DMS79 (cell line): Measurements from ENCODE around the gene SMARCA2.

Experiments used
- DNase-seq: peaks from one replicate; lab custom pipeline; 2025; lab: John Stamatoyannopoulos, UW

The SMARCA2 gene

DNA sequence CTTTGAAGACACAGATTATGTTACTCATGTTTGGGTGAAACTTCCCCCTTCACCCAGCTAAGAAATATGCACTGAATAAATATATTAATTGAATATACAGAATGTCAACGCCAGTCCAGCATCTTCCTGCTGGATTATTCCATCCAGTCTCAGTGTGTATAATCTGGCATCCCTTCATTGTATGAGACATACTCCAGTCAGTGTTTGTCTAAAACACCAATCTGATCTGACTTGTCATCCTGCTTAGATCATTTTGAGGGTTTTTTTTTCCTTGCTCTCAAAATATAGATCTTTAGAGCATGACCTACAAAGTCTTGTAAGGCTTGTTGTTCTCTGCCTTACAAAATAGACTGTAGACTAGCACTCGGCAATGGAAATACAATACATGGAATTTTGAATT lies 195.1 kb downstream of the SMARCA2 start:
- DNase-seq = no peak

DNA sequence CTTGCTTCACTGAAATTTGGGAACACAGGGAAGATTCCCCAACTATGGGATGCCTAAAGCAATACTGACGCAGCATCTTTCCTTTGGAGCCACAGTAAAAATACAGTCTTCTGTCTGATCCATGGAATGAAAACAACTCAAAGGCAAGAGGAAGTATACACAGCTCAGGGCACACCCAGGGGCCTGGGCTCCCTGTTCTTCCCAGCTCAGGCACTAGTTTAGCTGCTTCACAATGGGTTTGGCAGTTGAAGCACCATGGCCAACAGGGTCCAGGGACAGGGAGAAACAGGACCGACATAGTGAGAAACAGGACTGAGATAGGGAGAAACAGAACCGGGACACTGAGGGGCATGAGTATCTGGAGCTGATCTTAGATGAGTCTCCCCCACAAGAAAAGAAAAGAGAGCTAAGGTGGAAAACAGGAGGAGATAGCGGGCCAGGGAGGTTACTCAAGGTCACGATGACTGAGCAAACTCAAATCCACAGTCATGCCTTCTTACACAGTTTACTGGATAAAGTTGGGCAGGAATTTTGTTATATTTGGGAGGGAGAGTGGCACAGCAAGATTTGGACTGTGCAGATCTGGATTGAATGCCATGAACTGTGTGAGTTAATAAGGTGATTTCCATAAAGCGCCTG lies 198.8 kb downstream of the SMARCA2 start:
- no peak for DNase-seq

- no peak for DNase-seq
Observed at GRCh38 chr9:2214707-2215106, 199.6 kb downstream of the SMARCA2 start.

DNA sequence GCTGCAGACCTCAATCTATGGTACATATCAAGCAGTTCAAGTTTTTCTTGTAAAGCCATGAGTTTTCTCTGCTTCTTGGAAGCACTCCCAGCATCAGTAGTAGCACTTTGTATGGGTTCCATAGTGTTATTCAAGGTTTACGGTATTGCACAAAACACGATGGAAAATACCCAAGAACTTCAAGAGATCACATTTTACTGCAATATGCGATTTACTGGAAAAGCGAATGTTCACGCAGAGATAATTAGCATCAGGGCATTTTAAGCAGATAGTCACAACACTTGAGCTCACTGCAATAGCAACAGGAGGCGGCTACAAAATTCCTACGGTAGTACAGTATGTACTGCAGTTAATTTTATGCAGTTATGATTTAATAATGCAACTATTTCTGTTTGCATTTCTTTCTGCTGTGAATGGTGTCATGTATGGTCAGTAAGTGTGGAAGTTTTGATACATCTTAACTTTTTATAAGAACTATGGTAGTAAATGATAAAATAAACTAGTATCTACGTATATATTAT lies 200.8 kb downstream of the SMARCA2 start:
- DNase-seq = no peak

DNA sequence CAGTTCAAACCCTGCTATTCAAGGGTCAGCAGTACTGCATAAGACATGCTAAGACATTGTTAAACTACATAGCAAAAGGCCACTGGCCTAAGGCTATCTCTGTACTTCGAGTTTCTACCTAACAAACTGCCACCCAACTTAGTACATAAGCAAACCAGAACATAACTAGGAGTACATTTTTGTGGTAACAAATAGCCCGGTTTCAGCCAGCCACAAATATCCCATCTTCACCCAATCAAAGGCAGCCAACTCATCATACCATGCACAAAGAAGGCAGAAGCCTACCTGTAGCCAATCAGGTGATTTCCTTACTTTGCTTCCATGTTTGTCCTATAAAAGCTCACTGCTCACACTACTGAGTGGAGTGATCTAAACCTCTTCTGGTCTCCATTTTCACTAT lies 201.4 kb downstream of the SMARCA2 start:
- no peak for DNase-seq

- no peak for DNase-seq
Observed at GRCh38 chr9:2217540-2217939, 202.4 kb downstream of the SMARCA2 start.

DNA sequence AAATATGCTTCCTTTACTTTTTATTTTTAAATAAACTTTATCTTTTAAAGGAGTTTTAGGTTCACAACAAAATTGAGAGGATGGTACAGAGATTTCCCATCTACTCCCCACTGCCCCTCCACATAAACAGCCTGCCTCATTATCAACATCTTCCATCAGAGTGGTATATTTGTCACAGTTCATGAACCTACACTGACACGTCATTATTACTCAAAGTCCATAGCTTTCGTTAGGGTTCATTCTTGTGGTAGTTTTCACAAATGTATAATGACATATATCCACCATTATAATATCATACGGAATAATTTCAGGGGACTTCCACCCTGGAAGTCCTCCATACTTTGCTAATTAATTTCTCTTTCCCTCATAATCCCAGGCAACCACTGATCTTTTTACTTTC lies 204.9 kb downstream of the SMARCA2 start:
- DNase-seq = no peak

GRCh38 chr9:2227144-2227867 lies 212.2 kb downstream of the SMARCA2 start:
- DNase-seq = no peak

- DNase-seq = no peak
Observed at GRCh38 chr9:2228132-2228531, 213.0 kb downstream of the SMARCA2 start.

- DNase-seq = no peak
Observed at GRCh38 chr9:2228641-2229040, 213.5 kb downstream of the SMARCA2 start.

GRCh38 chr9:2229109-2229721 lies 214.1 kb downstream of the SMARCA2 start:
- DNase-seq = no peak

DNA sequence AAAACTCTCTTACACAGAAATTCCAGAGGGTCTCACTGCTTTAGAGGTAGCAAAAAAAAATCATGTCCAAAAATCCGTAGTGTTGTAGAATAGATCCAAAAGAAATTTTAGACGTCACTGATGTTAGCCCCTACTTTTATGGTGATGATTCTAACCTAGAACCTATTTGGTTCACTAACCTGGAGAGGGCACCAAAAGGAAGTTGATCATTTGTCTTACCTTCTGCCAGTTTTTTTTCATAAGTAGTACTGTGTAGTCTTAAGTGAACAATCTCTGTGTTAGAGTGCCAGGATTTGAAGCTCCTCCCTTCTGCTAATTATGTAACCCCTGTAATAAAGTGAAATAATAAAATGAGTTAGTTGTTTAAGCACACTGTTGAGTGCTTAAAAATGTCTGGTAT lies 215.2 kb downstream of the SMARCA2 start:
- DNase-seq = no peak

- no peak for DNase-seq
Observed at GRCh38 chr9:2231101-2231500, 216.0 kb downstream of the SMARCA2 start.

DNA sequence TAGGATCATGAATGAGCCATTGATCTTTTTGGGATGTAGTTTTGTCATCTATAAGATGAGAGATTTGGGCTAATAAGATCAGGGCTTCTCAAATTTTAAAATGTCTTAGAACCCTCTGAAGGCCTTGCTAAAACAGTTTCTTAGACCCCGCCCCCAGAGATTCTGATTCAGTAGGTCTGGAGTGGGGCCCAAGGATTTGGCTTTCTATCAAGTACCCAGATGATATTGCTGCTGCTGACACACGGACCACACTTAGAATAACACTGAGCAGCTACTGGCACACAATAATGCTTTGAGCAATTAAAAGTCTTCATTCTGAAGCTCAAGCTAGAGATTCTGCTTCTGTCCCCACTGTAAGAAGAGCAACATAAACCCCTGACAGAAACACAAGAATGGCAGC lies 216.7 kb downstream of the SMARCA2 start:
- no peak for DNase-seq

GRCh38 chr9:2233274-2233673 lies 218.1 kb downstream of the SMARCA2 start:
- no peak for DNase-seq

- peak; percentile 92 for DNase-seq
Observed at GRCh38 chr9:2234371-2234893, 219.3 kb downstream of the SMARCA2 start.

DNA sequence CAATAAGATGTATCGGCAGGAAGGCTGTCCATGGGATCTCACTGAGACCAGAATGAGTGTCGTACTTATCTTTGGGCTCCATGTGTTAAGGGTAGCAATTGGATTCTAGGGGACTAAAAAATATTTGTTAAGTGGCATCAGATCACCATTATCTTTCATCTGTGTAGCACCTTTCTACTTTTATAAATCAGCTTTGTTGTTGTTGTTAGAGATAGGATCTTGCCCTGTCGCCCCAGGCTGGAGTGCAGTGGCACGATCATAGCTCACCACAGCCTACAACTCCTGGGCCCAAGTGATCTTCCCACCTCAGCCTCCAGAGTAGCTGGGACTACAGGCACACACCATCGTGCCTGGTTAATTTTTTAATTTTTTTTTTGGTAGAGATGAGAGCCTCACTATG lies 220.5 kb downstream of the SMARCA2 start:
- DNase-seq = no peak

DNA sequence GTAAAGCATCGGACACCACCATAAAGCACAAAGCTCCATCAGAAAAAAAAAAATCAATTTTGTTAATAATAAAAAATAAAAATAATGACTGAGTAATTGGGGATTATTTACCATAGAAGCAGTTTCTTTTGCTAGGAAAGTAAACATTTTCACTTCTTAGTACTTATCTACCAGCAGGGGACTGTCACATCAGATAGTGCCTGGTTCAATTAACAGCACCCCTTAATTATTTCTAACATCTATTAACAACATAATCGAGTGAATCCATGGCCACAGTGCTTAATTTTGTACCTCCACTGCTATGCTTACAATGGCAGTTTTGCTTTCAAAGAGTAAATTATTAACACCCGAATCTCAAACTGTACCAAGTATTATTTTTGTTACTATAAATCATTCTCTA lies 221.7 kb downstream of the SMARCA2 start:
- DNase-seq = no peak

DNA sequence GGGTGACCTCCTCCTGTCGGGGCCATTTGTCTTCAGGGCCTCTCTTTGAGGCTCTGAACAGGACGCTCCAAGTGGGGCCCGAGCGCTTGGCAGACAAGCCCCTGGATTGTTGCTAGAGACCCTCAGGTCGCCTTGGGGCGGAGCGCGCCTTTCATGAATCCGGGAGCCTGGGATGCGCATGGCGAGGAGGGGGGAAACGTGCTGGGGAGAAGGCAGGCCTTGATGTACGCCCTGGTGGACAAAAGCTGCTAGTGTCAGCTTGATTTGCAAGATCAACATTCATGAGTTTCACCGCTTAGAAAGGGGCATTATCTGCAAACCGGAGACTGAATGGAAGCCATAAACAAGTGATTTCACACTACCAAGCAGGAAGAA lies 226.3 kb downstream of the SMARCA2 start:
- DNase-seq = no peak

DNA sequence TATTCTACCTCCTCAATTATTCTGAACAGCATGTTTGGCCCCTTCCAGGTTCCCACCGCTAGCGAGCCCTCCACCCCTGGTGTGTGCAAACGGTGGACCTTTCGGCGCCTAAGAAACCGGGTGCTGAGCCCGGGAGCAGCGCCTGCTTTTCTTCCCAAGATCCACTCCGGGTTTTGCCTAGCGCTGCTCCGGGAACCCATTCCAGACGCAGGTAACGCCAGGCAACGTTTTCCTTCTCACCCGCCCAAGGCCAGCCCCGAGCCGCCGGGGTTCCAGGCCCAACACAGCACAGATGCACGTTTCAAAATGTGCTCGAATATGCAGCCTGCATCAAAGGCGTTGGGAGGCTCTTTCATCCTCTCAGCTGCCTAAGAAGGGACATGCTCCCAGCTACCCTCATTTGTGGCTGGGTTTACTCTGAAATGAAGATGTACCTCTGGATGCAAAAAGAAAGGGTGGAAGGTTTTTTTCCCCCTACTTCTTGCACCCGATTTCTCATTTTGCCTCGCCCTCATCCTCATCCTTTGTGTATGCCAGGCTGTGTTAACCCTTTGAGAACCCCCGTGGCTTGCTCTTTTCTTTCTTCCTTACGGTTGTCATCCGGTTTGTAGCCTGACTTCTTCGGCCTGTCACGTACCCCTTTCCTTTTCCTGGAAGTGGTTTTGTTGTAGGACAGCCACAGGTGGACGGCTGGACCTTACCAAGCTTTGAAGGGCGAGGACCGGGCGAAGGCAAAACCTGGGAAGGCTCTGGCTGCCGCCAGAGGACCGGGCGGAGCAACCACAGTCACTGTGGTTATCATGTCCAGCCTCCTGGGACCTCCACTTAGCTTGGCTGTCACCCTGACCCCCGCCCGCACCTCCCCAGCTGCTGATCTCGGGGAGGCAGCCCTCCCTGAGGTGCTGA lies 226.9 kb downstream of the SMARCA2 start:
- DNase-seq = peak; percentile 78

- peak; percentile 37 for DNase-seq
Observed at GRCh38 chr9:2242831-2243330, 227.7 kb downstream of the SMARCA2 start.
